SK-N-SH treated with all-trans-retinoic acid at 6 μM for 48 hours (cell line): ENCODE data around the gene HDGFL3.

Experiments used
- ATAC-seq: fragments of 200-7000 bp; cut with Tn5 transposase; 3 replicates; pipeline ENCODE4 v1.9.1; 2020; ENCODE audit warnings: mild to moderate bottlenecking, moderate library complexity
- BACH2 ChIP-seq: fragments of 250-450 bp; sonication (Bioruptor Pico); IDR thresholded peaks from 2 replicates; pipeline ENCODE4 v1.9.0; 2021; ENCODE audit warnings: mild to moderate bottlenecking, borderline replicate concordance
- CREB5 ChIP-seq: fragments of 250-450 bp; sonication (Bioruptor Pico); IDR thresholded peaks from 2 replicates; pipeline ENCODE4 v1.5.1; 2020; ENCODE audit warnings: low read depth, mild to moderate bottlenecking, moderate library complexity
- CSDC2 ChIP-seq: fragments of 250-450 bp; sonication (Bioruptor Pico); IDR thresholded peaks from 2 replicates; pipeline ENCODE4 v1.5.0; 2020; ENCODE audit warnings: mild to moderate bottlenecking, moderate library complexity
- CSRNP3 ChIP-seq: fragments of 250-450 bp; sonication (Bioruptor Pico); IDR thresholded peaks from 2 replicates; pipeline ENCODE4 v1.5.1; 2021; ENCODE audit warnings: mild to moderate bottlenecking, moderate library complexity
- ESRRG ChIP-seq: fragments of 250-450 bp; sonication (Bioruptor Pico); IDR thresholded peaks from 2 replicates; pipeline ENCODE4 v1.6.1; 2021; ENCODE audit warnings: mild to moderate bottlenecking
- GLIS3 ChIP-seq: fragments of 250-450 bp; sonication (Bioruptor Pico); IDR thresholded peaks from 2 replicates; pipeline ENCODE4 v1.5.0; 2020; ENCODE audit warnings: mild to moderate bottlenecking, moderate library complexity
- ISL1 ChIP-seq: fragments of 250-450 bp; sonication (Bioruptor Pico); IDR thresholded peaks from 2 replicates; pipeline ENCODE4 v2.1.2; 2022; ENCODE audit warnings: mild to moderate bottlenecking, moderate library complexity
- OSR1 ChIP-seq: fragments of 250-450 bp; sonication (Bioruptor Pico); IDR thresholded peaks from 2 replicates; pipeline ENCODE4 v1.8.0; 2022; ENCODE audit warnings: moderate library complexity, mild to moderate bottlenecking, inconsistent platforms
- POU6F1 ChIP-seq: fragments of 250-450 bp; sonication (Bioruptor Pico); IDR thresholded peaks from 2 replicates; pipeline ENCODE4 v1.8.0; 2021; ENCODE audit warnings: low read depth, mild to moderate bottlenecking, moderate library complexity, borderline replicate concordance
- PPARA ChIP-seq: fragments of 250-450 bp; sonication (Bioruptor Pico); IDR thresholded peaks from 2 replicates; pipeline ENCODE4 v1.5.0; 2020; ENCODE audit warnings: mild to moderate bottlenecking, borderline replicate concordance
- RARB ChIP-seq: fragments of 250-450 bp; sonication (Bioruptor Pico); IDR thresholded peaks from 2 replicates; pipeline ENCODE4 v1.8.0; 2021; ENCODE audit warnings: mild to moderate bottlenecking, moderate library complexity
- SNAI2 ChIP-seq: fragments of 250-450 bp; sonication (Bioruptor Pico); IDR thresholded peaks from 2 replicates; pipeline ENCODE4 v1.5.0; 2020; ENCODE audit warnings: mild to moderate bottlenecking, moderate library complexity
- TCF4 ChIP-seq: fragments of 250-450 bp; sonication (Bioruptor Pico); IDR thresholded peaks from 2 replicates; pipeline ENCODE4 v1.8.0; 2021; ENCODE audit warnings: mild to moderate bottlenecking, moderate library complexity, borderline replicate concordance
- TOX ChIP-seq: fragments of 250-450 bp; sonication (Bioruptor Pico); IDR thresholded peaks from 2 replicates; pipeline ENCODE4 v1.8.0; 2021; ENCODE audit warnings: mild to moderate bottlenecking, moderate library complexity, borderline replicate concordance
- TSHZ2 ChIP-seq: fragments of 250-450 bp; sonication (Bioruptor Pico); IDR thresholded peaks from 2 replicates; pipeline ENCODE4 v1.5.0; 2020; ENCODE audit warnings: mild to moderate bottlenecking, moderate library complexity
- ZC3H10 ChIP-seq: fragments of 250-450 bp; sonication (Bioruptor Pico); IDR thresholded peaks from 2 replicates; pipeline ENCODE4 v1.5.1; 2021; ENCODE audit warnings: mild to moderate bottlenecking, moderate library complexity
- ZFP3 ChIP-seq: fragments of 250-450 bp; sonication (Bioruptor Pico); IDR thresholded peaks from 2 replicates; pipeline ENCODE4 v1.5.0; 2020; ENCODE audit warnings: mild to moderate bottlenecking, moderate library complexity
- ZNF565 ChIP-seq: fragments of 450-650 bp; formaldehyde crosslinking; conservative IDR thresholded peaks from 2 replicates; pipeline ENCODE4 v1.5.0; 2020; ENCODE audit warnings: low read depth, mild to moderate bottlenecking, moderate library complexity
- TF ChIP-seq, protein P1 (sequence below): fragments of 250-450 bp; sonication (Bioruptor Pico); IDR thresholded peaks from 2 replicates; pipeline ENCODE4 v1.8.0; 2020; ENCODE audit warnings: mild to moderate bottlenecking, moderate library complexity, borderline replicate concordance

Gene HDGFL3

GRCh38 chr15:83178869-83179325, 28.7 kb downstream of the HDGFL3 start:
- TF ChIP-seq ESRRG (CRISPR knock-in tag) (no peak), ZNF565 (CRISPR knock-in tag) (no peak), OSR1 (CRISPR knock-in tag) (no peak), ZC3H10 (no peak), PPARA (CRISPR knock-in tag) (no peak), ISL1 (CRISPR knock-in tag) (no peak)
- TF ChIP-seq, protein P1, sequence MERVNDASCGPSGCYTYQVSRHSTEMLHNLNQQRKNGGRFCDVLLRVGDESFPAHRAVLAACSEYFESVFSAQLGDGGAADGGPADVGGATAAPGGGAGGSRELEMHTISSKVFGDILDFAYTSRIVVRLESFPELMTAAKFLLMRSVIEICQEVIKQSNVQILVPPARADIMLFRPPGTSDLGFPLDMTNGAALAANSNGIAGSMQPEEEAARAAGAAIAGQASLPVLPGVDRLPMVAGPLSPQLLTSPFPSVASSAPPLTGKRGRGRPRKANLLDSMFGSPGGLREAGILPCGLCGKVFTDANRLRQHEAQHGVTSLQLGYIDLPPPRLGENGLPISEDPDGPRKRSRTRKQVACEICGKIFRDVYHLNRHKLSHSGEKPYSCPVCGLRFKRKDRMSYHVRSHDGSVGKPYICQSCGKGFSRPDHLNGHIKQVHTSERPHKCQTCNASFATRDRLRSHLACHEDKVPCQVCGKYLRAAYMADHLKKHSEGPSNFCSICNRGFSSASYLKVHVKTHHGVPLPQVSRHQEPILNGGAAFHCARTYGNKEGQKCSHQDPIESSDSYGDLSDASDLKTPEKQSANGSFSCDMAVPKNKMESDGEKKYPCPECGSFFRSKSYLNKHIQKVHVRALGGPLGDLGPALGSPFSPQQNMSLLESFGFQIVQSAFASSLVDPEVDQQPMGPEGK = no peak
- TF ChIP-seq, all 23 proteins: peak for 0
- no peak for ATAC-seq

DNA sequence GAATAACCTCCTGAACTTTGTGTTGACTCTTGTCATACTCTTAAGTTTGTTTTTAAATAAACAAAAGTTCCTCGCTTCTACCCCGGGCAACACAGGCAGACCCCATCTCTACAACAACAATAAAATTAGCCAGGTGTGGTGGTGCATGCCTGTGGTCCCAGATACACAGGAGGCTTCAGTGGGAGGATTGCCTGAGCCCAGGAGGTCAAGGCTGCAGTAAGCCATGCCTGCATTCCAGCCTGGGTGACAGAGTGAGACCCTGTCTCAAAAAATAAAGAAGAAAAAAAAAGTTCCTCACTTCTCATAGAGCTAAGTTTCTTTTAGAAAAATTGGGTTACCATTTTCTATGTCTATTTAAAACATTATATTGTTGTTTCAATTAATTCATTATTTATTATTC, 29.2 kb downstream of the HDGFL3 start:
- TF ChIP-seq ISL1 (CRISPR knock-in tag) (no peak), BACH2 (CRISPR knock-in tag) (no peak), TSHZ2 (CRISPR knock-in tag) (no peak), CREB5 (CRISPR knock-in tag) (no peak), GLIS3 (no peak), RARB (CRISPR knock-in tag) (no peak), CSDC2 (CRISPR knock-in tag) (no peak), TOX (CRISPR knock-in tag) (no peak), CSRNP3 (no peak), TCF4 (no peak), SNAI2 (CRISPR knock-in tag) (no peak), ZC3H10 (no peak), POU6F1 (no peak), OSR1 (CRISPR knock-in tag) (no peak)
- TF ChIP-seq, protein P1 = no peak
- no peak for ATAC-seq

- ATAC-seq = no peak
- no peak for TF ChIP-seq ZFP3 (CRISPR knock-in tag)
- TF ChIP-seq TOX (CRISPR knock-in tag) = no peak
- TF ChIP-seq TSHZ2 (CRISPR knock-in tag) = no peak
- no peak for TF ChIP-seq POU6F1
These were observed 32.7 kb downstream of the HDGFL3 start for GRCh38 chr15:83174891-83175290.
